Retinal pigment epithelial cell (primary cell): ENCODE measurements around the gene PIEZO2.
A peak's percentile ranks its signal among the peaks of the same experiment; 100 is the strongest.

Experiments used
- DNase-seq: peaks from one replicate; pipeline ENCODE4 v3.0.0-alpha.2; 2010; ENCODE audit warnings: low read depth
- H3K4me3 ChIP-seq: 2 replicates; pipeline ENCODE4 v1.5.1; 2011; ENCODE audit warnings: mild to moderate bottlenecking, low read length, control low read depth, moderate library complexity
- TF ChIP-seq, protein P1 (sequence below): conservative IDR thresholded peaks from 2 replicates; pipeline ENCODE4 v1.5.1; 2011; ENCODE audit warnings: low read depth, low read length, control low read depth, inconsistent platforms

The PIEZO2 gene

GRCh38 chr18:10743766-10744165, 405.6 kb downstream of the PIEZO2 start:
- H3K4me3 ChIP-seq = no peak overlapping the region
- TF ChIP-seq, protein P1, sequence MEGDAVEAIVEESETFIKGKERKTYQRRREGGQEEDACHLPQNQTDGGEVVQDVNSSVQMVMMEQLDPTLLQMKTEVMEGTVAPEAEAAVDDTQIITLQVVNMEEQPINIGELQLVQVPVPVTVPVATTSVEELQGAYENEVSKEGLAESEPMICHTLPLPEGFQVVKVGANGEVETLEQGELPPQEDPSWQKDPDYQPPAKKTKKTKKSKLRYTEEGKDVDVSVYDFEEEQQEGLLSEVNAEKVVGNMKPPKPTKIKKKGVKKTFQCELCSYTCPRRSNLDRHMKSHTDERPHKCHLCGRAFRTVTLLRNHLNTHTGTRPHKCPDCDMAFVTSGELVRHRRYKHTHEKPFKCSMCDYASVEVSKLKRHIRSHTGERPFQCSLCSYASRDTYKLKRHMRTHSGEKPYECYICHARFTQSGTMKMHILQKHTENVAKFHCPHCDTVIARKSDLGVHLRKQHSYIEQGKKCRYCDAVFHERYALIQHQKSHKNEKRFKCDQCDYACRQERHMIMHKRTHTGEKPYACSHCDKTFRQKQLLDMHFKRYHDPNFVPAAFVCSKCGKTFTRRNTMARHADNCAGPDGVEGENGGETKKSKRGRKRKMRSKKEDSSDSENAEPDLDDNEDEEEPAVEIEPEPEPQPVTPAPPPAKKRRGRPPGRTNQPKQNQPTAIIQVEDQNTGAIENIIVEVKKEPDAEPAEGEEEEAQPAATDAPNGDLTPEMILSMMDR = no peak
- DNase-seq = no peak

- no peak overlapping the region for H3K4me3 ChIP-seq
- TF ChIP-seq, protein P1 = no peak
- peak; percentile 57 for DNase-seq
Observed at GRCh38 chr18:10739152-10739551, 410.2 kb downstream of the PIEZO2 start.

GRCh38 chr18:10736984-10737383, 412.4 kb downstream of the PIEZO2 start:
- DNase-seq = no peak
- TF ChIP-seq, protein P1 = no peak
- H3K4me3 ChIP-seq = no peak overlapping the region

- H3K4me3 ChIP-seq = no peak overlapping the region
- TF ChIP-seq, protein P1 = no peak
- no peak for DNase-seq
Observed at GRCh38 chr18:10732990-10733389, 416.4 kb downstream of the PIEZO2 start.

DNA sequence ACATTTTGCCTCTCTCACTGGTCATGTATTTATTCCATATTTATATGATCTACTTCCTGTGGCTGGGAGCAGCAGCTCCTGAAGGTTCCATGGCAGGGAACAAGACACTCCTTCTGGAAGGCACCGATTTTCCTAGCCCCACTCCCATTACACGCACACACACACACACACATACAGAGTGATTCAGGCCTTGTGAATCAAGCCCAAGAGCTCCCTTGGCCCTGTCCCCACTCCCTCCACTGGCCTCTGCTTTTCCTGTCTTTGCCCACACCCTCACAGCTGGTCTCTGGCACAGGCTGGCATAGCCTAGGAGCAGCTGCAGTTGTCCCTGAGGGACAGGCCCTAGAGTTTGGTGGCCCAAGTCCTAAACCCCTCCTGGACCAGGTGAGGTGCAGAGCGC, 421.9 kb downstream of the PIEZO2 start:
- TF ChIP-seq, protein P1 = no peak
- no peak for DNase-seq
- no peak overlapping the region for H3K4me3 ChIP-seq

DNA sequence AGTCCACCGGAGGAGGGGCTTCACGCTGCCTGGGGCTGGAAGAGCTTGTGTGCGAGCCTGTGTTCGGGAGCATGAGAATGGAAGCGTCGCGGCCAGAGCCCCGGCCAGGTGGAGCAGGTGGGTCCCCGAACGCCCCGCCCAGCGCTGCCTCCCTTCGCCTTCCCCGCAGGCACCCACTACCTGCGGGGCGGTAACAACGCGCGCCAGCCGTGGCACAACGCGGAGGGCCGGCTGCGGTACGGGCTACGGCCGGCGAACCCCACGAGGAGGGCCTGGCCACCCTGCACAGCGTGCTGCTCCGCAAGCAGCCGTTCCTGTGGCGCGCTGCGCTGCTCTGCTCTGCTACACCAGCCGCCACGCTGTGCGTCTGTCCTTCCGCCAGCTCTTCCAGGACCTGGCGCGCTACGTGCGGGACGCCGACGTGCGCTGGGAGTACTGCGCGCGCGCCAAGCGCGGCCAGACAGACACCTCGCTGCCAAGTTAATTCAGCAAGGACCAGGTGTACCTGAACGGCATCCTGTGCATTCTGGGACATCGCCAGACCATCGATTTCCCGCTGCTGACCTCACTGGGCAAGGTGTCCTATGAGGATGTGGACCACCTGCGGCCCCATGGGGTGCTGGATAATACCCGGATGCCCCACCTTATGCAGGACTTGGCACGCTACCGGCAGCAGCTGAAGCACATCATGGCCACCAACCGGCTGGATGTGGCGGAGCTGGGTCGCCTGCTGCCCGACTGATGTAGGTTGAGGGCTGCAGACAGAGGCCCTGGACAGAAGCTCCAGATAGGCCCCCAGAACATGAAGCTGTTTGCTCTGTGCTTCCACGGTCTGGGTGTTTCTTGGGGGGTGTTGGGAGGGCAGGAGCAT, 422.9 kb downstream of the PIEZO2 start:
- peak overlapping the region; percentile 19 for H3K4me3 ChIP-seq

More for the DNA sequence above, 422.9 kb downstream of the PIEZO2 start:
- no peak for DNase-seq
- TF ChIP-seq, protein P1 = no peak
